Stimulated activated CD4-positive, alpha-beta T cell treated with anti-CD3 and anti-CD28 coated beads, Interleukin-2, amount 100 ng/mL, for 24 hours (primary cell): ENCODE data around the gene PPP1R12C.
A peak's percentile ranks its signal among the peaks of the same experiment; 100 is the strongest.
"Not testable (repeated sequence)": the region's sequence is repeated elsewhere in the genome, so short reads cannot be mapped to it uniquely, and the experiment has no call there.

ENCODE experiments used
- DNase-seq, 2 donors: peaks; one replicate each; pipeline ENCODE4 v3.0.0-alpha.2; 2020

PPP1R12C gene

DNA sequence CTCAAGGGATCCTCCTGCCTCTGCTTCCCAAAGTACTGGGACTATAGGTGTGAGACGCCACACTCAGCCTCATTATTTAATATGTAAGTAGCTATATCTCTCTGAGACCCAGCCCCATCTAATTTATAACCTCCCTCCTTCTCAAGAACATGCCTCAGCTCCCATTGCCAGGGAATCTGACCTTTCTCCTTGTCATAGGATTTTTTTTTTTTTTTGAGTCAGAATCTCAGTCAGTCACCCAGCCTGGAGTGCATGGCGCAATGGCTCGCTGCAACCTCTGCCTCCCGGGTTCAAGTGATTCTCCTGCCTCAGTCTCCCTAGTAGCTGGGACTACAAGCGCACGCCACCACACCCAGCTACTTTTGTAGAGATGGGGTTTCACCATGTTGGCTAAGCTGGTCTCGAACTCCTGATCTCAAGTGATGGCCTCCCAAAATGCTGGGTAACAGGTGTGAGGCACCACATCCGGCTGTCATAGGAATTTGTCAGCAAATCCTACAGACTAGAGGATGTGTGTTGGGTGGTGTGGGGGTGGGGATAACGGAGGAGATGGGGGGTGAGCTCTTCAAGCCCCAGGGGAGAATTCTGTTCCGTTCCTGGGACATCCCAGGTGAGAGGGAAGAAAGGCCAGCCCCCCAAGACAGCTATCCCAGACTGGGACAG lies 46.8 kb downstream of the PPP1R12C start:
- no peak for DNase-seq

DNA sequence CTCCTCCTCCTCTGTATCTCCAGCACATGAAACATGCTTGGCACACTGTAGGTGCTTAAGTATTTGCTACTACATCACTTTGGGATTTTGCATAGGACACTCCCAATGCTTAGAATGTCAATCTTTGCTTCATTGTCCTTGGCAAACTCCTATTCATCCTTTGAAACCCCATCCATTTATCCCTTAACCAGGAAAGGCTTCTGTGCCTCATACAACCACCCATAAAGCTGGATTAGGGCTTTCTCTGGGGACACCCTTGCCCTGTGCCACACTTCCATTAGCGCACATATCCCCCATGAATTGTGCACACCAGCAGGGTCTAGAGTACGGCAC lies 47.6 kb downstream of the PPP1R12C start:
- DNase-seq, result no peak

DNA sequence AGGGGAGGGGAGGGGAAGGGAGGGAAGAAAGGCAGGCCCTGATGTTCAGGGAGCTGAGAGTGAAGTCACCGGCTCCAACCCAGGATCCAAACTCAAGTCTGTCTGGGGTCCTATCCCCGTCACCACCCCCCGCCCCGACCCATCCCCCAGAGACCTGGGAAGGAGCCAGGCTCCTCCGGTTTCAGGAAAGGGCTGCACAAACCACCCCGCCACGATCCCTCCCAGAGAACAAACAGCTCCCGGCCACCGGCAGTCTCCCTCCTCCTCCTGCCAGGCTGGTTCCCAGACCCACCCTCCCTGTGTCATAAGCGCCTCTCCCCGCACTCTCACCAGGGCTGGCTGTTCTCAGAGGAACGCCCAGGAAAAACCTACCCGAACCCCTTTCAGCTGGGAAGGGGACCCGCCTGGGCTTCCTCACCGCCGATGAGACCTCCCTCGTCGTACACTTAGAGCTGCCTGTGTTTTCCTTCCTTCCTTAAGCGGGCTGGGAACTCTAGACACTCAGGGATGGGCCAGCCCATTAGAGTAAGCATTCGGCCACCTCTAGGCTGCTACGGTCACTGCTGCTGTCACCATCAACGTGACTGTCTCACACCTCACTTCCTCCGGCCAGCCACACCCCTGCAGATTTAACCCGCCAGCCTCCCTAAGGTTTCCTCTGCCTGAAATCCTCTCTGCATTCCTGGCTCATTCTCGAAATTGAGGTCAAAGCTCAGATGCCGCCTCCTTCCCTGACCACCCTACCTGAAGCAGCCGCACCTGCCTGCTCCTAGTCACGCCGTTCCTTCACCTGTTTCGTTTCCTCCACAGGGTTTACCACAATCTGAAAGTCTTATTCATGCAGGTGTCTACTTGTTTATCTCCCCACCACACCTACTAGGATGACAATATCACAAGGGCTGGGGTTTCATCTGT lies 48.2 kb downstream of the PPP1R12C start:
- DNase-seq, result no peak

DNA sequence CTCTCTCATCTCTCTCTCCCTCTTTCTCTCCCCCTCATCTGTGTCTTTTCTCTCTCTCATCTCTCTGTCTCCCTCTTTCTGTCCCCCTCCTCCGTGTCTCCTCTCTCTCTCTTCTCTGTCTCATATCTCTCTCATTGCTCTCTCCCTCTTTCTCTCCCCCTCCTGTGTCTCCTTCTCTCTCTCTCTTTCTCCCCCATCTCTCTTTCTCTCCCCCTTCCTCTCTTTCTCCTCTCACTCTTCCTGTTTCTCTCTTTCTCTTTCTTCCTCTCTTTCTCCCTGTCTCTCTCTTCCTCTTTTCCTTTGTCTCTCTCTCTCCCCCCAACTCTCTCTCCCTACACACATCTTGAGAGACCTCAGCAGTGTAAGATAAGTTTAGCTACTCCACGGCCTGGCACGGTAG lies 49.6 kb downstream of the PPP1R12C start:
- no peak for DNase-seq

DNA sequence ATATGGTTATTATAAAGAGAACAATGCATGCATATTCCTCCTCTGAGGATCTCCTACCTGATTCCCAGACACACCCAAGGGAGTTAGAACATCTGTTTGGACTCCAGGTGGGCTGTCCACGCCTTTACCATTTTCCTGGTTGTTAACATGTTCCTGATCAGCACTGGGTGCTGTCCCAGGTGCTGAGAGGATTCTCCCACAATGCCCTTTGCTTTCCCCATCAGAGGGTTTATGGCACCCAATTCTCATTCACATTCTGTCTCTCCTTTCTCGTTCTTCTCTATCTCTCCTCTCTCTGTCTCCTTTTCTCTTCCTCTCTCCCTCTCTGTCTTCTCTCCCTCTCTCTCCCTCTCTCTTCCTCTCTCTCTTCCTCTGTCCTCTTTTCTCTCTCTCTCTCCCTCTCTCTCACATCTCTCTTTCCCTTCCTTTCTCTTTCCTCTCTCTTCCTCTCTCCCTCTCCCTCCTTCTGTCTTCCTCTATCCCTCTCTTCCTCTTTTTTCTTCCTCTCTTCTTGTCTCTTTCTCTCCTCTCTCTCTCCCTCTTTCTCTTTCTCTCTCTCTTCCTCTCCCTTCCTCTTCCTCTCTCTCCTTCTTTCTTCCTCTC lies 51.2 kb downstream of the PPP1R12C start:
- no peak for DNase-seq

DNA sequence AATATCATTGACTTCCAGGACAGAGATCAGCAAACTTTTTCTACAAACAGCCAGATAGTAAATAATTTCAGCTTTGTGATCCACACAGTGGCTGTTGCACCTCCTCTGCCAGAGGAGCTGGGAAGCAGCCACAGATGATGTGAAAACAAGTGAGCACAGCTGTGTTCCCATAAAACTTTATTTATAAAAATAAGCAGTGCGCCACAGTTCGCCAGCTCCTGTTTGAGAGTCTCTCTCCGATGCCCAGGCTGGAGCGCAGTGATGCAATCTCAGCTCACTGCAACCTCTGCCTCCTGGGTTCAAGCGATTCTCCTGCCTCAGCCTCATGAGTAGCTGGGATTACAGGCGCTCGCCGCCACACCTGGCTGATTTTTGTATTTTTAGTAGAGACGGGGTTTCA lies 51.9 kb downstream of the PPP1R12C start:
- DNase-seq, result not testable (repeated sequence)

DNA sequence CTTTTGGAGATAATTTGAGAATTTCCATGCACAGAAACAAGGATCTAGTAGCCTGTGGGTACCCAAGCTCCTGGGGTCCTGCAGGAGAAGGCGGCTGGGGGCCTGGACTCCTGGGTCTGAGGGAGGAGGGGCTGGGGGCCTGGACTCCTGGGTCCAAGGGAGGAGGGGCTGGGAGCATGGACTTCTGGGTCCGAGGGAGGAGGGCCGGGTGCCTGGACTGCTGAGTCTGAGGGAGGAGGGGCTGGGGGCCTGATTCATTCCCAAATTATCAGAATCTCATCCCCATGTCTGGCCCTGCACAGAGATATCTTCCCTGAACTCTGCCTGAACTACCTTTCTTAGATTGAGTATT lies 54.0 kb downstream of the PPP1R12C start:
- no peak for DNase-seq

DNA sequence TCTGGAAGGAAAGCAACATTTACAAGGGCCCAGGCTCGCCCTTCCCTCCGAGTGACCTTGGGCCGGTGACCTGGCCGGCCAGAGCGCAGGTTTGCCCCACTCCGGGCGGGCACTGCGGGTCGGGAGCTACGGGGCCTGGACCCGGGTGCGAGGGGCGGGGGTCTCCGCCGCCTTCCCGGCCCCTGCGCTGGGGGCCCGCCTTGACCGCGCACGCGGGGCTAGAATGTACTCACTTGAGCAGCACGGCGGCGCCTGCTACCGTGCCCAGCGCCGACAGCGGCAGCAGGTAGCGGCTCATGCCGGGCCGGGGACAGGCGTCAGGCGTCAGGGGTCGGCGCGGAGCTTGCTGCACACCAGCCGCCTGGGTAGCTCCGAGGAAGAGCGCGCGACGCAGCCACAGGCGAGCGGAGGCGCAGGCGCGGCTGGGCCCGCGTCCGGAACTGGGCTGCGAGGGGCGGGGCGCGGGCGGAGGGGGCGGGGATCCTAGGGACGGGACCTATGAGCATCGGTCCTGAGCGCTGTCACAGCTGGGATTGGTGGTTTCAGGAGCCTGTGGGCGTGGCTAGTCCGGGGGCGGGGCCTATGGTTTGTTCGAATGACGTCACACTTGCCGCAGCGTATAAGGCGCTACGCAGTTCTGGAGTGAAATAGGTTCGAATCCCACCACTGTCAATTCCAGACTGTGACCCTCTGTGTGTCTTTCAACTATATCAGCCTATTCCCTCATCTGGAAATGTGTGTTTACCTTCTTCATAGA lies 54.5 kb downstream of the PPP1R12C start, which contains the start of gene RDH13:
Gene RDH13 (minus strand): TSS at position 414 of the 757 bp plus-strand sequence. CDS start 116 bp downstream, at position 298.
- peak; percentile 100 for DNase-seq

DNA sequence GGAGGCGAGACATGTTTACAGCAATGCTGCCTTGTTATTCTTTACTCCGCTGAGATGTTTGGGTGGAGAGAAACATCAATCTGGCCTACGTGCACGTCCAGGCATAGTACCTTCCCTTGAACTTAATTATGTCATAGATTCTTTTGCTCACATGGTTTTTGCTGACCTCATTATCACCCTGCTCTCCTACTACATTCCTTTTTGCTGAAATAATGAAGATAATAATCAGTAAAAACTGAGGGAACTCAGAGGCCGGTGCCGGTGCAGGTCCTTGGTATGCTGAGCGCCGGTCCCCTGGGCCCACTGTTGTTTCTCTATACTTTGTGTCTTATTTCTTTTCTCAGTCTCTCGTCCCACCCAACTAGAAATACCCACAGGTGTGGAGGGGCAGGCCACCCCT lies 57.1 kb downstream of the PPP1R12C start:
- DNase-seq, result not testable (repeated sequence)

DNA sequence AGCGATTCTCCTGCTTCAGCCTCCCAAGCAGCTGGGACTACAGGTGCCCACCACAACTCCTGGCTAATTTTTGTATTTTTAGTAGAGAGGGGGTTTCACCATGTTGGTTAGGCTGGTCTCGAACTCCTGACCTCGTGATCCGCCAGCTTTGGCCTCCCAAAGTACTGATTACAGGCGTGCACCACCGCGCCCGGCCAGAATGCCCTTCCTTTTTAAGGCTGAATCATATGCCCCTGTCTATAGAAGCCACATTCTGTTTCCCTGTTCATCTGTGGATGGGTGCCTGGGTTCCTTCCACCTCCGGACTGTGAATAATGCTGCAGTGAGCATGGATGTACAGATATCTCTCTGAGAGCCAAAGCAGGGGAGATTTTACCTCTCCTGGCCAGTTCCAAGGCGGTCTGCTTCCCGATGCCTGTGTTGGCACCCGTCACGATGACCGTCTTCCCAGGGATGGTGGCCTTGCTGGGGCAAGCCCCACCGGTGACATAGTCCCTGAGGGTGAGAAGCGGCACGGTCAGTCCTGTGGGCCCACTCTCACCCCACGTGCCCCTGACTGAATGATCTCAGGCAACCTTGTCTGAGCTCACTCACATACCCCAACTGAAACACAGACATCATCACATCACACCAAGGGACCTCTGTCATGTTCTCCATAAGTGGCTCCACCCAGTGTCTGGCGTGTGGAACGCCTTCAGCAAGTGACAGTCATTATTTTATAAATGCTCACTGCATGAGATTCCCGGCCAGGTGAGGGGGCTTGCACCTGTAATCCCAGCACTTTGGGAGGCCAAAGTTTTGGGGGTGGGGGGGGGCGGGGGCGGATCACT lies 58.4 kb downstream of the PPP1R12C start:
- DNase-seq, result no peak

DNA sequence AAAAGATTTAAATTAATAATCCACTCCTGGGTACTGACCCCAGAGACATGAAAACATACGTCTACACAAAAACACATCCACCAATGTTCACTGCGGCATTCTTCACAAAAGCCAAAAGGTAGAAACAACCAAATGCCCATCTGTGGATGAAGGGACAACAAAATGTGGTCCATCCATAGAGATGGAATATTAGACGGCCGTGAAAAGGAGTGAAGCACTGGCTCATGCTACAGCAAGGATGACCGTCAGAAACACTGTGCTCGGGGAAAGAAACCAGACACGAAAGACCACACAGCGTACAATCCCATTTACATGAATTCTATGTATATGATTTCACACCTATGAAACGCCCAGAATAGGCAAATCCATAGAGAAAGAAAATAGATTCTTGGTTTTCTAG lies 60.6 kb downstream of the PPP1R12C start:
- DNase-seq, result no peak

DNA sequence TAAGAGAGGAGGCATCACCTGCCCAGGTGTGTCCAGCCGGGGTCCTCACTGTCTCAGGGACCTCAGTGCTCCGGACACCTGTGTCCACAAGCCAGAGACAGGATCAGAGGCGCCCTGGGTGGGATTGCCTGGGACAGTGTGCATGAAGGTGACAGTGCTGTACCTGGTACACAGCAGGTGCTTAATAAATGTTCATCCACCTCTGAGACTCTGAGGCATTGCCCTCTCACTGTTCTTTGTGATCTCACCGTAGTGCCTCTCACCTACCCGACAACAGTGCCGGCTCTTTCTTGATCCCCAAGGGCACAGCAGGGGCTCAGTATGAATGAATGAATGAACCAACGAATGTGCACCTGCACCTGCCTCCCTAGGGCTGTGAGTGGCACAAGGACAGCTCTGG lies 63.7 kb downstream of the PPP1R12C start:
- DNase-seq, result no peak

DNA sequence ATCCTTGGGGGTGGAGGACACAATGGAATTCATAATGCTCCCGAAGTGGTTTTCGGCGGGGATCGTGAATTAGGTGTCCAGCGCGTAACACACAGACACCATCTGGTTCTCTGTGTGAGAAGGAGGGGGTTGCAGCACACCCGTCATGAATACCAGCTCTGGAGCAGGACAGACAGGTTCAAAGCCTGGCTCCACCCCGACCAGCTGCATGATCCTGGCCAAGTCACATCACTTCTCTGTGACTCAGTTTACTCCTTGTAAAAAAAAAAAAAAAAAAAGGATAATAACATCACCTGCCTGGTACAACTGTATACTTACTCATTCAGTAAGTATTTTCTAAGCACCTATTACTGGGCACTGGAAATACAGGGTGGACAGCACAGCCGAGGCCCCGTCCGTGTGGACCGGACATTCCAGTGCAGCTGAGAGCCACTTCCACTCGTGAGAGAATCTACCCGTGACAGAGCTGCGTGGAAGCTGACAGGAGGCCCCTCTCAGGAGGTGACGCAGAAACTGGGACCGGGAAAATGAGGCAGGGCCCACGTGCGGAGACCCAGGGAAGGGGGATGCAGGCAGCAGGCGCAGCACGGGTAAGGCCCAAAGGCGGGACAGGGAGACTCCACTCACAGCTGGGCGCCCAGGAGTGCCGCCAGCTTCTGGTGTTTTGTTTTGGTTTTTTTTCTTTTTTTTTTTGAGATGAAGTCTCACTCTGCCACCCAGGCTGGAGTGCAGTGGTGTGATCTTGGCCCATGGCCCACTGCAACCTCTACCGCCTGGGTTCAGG lies 66.5 kb downstream of the PPP1R12C start:
- DNase-seq, result no peak

DNA sequence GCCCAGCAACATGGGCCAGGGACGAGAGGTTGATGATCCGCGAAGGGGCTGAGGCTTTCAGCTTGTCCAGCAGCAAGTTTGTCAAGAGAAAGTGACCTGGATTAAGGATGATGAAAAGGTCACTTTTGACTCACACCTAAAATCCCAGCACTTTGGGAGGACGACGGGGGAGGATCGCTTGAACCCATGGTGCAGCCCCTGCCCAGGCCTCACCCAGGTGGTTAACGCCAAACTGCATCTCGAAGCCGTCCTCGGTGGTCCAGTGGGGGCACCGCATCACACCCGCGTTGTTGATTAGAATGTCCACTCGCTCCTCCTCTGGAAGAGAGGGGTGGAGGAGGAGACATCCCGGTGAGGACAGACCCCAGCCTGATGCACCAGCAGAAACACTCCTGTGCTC lies 69.0 kb downstream of the PPP1R12C start:
- no peak for DNase-seq

DNA sequence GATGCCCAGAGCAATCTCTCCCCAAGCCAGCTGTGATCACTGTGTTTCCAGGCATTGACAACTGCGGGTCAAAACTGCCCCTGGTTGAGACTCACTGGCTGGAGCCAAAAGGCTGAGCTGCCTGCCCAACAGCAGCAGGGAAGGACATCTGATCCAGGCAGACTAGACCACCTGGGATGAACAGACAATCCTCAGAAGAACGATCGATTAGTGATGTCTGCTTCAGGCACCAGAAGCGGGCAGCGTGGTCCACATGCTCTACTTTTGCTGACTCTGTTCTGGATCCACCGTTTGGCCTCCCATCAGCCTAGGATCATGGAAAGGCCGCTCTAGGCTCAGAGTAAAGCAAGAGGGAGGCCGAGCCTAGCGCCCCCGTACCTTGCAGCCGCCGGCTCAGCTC lies 69.5 kb downstream of the PPP1R12C start:
- no peak for DNase-seq

DNA sequence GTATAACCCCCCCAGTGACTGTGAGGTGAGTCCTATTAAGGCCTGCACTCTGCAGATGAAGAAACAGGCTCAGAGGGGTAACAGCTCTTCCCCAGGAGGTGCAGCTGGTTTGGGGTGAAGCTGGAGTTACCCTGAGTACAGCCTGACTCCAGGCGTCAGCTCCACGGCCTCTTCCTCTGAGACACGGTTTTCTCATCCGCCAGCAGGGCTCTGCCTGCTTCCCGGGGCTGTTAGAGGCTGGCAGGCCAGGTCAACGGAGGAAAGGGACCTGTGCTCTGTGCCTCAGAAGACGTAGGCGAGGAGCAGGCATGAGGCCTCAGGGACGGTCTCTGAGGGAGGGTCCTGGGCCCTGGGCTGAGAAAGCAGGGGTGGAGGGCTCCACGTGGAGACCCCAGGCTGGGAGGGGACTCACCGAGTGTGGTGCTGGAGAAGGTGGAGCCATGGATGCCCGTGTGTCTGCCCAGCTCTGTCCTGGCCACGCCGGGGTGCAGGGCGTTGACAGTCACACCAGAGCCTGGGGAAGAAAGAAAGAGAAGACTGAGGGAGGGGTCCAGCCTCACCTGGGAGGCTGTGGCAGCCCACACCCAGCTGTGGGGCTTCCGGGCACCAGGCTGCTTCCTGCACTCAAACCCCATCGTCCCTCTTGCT lies 70.3 kb downstream of the PPP1R12C start:
- DNase-seq, result no peak

DNA sequence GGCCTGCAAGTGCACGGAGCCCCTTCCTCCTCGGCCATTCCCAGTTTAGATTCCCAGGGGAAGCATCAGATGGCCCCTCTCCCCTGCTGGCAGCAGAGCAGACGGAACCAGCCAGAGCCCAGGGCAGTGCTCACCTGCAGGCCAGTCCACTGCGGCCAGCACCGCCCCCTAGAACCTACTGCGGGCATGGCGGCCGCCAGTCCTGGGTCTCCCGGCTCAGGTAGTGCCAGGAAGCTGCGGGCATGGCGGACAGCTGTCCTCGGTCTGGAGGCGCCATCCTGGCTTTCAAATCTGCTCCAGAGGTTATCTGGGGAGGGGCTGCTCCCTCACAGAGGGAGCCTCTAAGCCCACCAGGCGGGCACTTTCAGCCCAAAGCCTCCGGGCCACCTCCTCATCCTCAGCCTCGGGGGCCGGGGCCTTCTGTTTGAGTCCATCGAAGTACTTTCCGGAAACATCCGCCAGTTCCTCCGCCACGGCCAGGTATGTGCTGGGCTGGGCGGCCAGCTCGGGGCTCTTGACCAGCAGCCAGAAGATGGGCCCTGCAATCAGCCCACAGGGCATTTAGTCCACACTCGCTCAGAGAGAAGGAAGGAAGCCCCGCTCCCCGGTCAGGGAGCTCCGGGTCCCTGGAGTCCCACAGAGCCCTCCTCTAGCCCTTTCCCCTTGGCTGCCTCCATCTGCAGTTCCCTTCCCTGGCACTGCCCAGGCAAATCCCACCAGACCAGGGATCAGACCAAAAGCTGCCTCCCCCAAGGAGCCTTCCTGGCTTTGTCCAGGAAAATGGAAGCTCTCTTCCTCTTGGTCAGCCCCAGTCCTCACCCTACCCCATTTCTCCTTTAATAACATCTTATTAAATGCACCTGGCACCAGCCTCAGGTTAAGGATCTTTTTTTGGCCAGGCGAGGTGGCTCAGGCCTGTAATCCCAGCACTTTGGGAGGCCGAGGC lies 72.4 kb downstream of the PPP1R12C start:
- DNase-seq, result no peak

DNA sequence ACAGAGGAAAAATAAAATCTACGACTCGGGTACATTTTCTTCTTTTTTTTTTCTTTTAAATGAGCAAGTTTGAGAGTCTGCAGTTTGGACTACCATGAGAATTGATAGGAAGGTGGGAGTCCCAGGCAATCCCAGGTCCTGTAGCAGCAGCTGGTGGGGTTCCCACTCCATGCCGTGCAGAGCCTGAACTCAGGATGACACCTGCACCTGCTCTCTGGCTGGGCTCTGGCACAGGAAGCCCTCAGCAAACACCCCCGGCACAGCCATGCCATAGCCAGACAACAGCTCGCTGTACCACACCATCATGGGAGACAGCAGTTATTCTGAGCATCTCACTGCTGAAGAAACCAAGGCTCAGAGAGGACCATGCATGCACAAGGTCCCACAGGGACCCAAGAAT lies 73.2 kb downstream of the PPP1R12C start:
- DNase-seq, result no peak

DNA sequence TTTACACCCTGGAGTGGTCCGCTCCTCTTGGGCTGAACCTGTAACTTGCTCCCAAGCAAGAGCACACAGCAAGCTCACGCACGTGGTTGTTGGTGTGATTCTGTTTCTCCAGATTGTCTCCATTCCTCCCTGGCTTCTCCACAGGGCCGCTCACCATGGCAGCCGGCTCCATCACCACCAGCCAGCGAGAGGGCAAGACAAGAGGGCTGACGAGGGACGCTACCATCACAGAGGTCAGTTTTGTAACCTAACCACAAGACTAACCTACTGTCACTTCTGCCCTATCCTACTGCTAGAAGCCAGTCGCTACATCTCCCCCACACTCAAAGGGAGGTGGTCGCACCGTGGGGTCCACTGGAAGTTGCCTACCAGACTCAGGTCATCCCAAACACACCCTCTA lies 74.7 kb downstream of the PPP1R12C start:
- DNase-seq, result no peak

DNA sequence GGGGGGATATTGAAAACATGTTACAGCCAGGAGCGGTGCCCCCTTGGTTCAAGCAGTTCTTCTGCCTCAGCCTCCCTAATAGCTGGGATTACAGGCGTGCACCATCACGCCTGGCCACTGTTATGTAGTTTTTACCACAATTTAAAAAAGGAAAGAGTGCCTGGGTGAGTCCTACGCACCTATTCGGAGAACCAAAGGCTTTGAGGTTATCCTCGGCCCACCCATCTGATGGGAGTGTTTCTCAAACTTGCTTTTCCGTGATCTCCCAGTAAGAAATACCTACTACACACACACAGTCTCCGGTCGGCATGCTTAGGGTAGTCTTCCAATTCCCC lies 75.1 kb downstream of the PPP1R12C start:
- DNase-seq, result no peak
